Sigmoid colon (tissue), 4 donors: ENCODE results near the gene ACSS3.
"Not testable (repeated sequence)": the region's sequence is repeated elsewhere in the genome, so short reads cannot be mapped to it uniquely, and the experiment has no call there.

Experiments used
- EP300 ChIP-seq, 4 donors: sonication (generic); formaldehyde crosslinking; IDR thresholded peaks; one replicate each; pipeline ENCODE4 v1.6.1; 2017; ENCODE audit warnings: antibody characterized with exemption in 4 of 4
- POLR2A ChIP-seq, 2 donors: fragments of 450-650 bp; IDR thresholded peaks; one replicate each; pipeline ENCODE4 v1.6.1; 2016; ENCODE audit warnings: antibody characterized with exemption in 2 of 2, mild to moderate bottlenecking in 2 of 2, moderate library complexity in 2 of 2
- POLR2AphosphoS5 ChIP-seq, 4 donors: sonication (generic); formaldehyde crosslinking; IDR thresholded peaks; one replicate each; pipeline ENCODE4 v1.6.1; 2017; ENCODE audit warnings: antibody characterized with exemption in 4 of 4
- TF ChIP-seq, protein P1 (sequence below), 4 experiments: fragments of 450-650 bp in 3 of 4; fragments of 200-600 bp in 1 of 4; IDR thresholded peaks; one replicate each; pipeline ENCODE4 v1.5.1; 2016 to 2019; ENCODE audit warnings: antibody characterized with exemption in 4 of 4, mild to moderate bottlenecking in 3 of 4, moderate library complexity in 2 of 4

GRCh38 chr12:81119069-81119468 lies 41.2 kb downstream of the ACSS3 start:
- not testable (repeated sequence) for TF ChIP-seq POLR2A, POLR2AphosphoS5, EP300 (IDR thresholded peaks at IDR 0.05)
- TF ChIP-seq, protein P1, sequence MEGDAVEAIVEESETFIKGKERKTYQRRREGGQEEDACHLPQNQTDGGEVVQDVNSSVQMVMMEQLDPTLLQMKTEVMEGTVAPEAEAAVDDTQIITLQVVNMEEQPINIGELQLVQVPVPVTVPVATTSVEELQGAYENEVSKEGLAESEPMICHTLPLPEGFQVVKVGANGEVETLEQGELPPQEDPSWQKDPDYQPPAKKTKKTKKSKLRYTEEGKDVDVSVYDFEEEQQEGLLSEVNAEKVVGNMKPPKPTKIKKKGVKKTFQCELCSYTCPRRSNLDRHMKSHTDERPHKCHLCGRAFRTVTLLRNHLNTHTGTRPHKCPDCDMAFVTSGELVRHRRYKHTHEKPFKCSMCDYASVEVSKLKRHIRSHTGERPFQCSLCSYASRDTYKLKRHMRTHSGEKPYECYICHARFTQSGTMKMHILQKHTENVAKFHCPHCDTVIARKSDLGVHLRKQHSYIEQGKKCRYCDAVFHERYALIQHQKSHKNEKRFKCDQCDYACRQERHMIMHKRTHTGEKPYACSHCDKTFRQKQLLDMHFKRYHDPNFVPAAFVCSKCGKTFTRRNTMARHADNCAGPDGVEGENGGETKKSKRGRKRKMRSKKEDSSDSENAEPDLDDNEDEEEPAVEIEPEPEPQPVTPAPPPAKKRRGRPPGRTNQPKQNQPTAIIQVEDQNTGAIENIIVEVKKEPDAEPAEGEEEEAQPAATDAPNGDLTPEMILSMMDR (IDR thresholded peaks at IDR 0.05), result not testable (repeated sequence)
